A673 (cell line): ENCODE data around the gene GNA15. TPM values are rescaled to one million over a fixed set of nuclear protein-coding genes. Genes with fewer than 3 reads are reported as not detected.

Experiments
- BruUV-seq: library from RNA; stranded (reverse); fragments of 400-500 nt; replicated peaks from 2 replicates; lab custom pipeline; 2021; lab: Mats Ljungman, UMichigan
- CTCF ChIA-PET: fragments of 300-600 bp; sonication (Branson Sonifier 250); formaldehyde crosslinking; loops from one replicate; lab custom pipeline; 2022; ENCODE audit warnings: antibody characterized with exemption; lab: Charles Lee
- POLR2A ChIA-PET: fragments of 300-600 bp; sonication (Branson Sonifier 250); formaldehyde crosslinking; loops from one replicate; lab custom pipeline; 2022; ENCODE audit warnings: antibody characterized with exemption; ENCODE audit not compliant: low non-redundant PET; lab: Charles Lee
- DNase-seq: peaks from one replicate; pipeline ENCODE4 v3.0.0-alpha.2; 2015; ENCODE audit warnings: low spot score
- H3K27ac ChIP-seq: fragments of 200-600 bp; sonication (generic); 2 replicates; pipeline ENCODE4 v1.5.1; 2016; ENCODE audit warnings: mixed run types, low read depth, mild to moderate bottlenecking, mixed read lengths, antibody characterized with exemption, low read length; ENCODE audit not compliant: poor library complexity, severe bottlenecking
- H3K27me3 ChIP-seq: fragments of 200-600 bp; sonication (generic); replicated peaks from 2 replicates; pipeline ENCODE4 v1.6.1; 2017; ENCODE audit warnings: mixed run types, low read depth, mild to moderate bottlenecking, mixed read lengths, antibody characterized with exemption, low read length; ENCODE audit not compliant: insufficient read depth, poor library complexity
- H3K36me3 ChIP-seq: fragments of 200-600 bp; sonication (generic); 2 replicates; pipeline ENCODE4 v1.6.1; 2016; ENCODE audit warnings: mixed run types, mild to moderate bottlenecking, mixed read lengths, antibody characterized with exemption, low read length; ENCODE audit not compliant: insufficient read depth, poor library complexity, severe bottlenecking
- H3K4me1 ChIP-seq: fragments of 200-600 bp; sonication (generic); 2 replicates; pipeline ENCODE4 v1.6.1; 2017; ENCODE audit warnings: mixed run types, mild to moderate bottlenecking, mixed read lengths, antibody characterized with exemption, low read length; ENCODE audit not compliant: insufficient read depth, poor library complexity, severe bottlenecking
- H3K4me3 ChIP-seq: fragments of 200-600 bp; sonication (generic); 2 replicates; pipeline ENCODE4 v1.5.1; 2016; ENCODE audit warnings: low read depth, mixed run types, mild to moderate bottlenecking, mixed read lengths, low read length; ENCODE audit not compliant: poor library complexity, severe bottlenecking
- H3K9me3 ChIP-seq: fragments of 200-600 bp; sonication (generic); 2 replicates; pipeline ENCODE4 v1.6.1; 2016; ENCODE audit warnings: mixed run types, low read depth, mild to moderate bottlenecking, mixed read lengths, antibody characterized with exemption, low read length; ENCODE audit not compliant: poor library complexity, severe bottlenecking
- CTCF ChIP-seq: fragments of 300-800, 200-600 bp; sonication (generic); conservative IDR thresholded peaks from 2 replicates; pipeline ENCODE4 v1.5.1; 2017; ENCODE audit warnings: low read depth, mild to moderate bottlenecking, antibody characterized with exemption, low read length, moderate library complexity, mixed read lengths
- EZH2 ChIP-seq: fragments of 200-600 bp; sonication (generic); IDR thresholded peaks from 2 replicates; pipeline ENCODE4 v1.6.1; 2017; ENCODE audit warnings: borderline replicate concordance, low read depth, mild to moderate bottlenecking, mixed read lengths, antibody characterized with exemption, low read length; ENCODE audit not compliant: poor library complexity, severe bottlenecking
- intact Hi-C: fragments of 100-400 bp; cut with micrococcal nuclease; formaldehyde crosslinking; loops from one replicate; pipeline ENCODE4 v1.10.0; 2022; ENCODE audit not compliant: unreplicated experiment
- total RNA-seq: library from RNA; stranded (reverse); gene quantifications from 2 replicates; pipeline ENCODE4 v1.2.3, GENCODE V29; 2021

Gene GNA15
- total RNA-seq, 1 experiment from 2014 or later = 0.26 TPM

- TF ChIP-seq EZH2 = no peak
- no peak for TF ChIP-seq CTCF
Observed at GRCh38 chr19:3122512-3122870, 13.3 kb upstream of the GNA15 start.

GRCh38 chr19:3123088-3123721 is 12.6 kb upstream of the GNA15 start:
- ChIA-PET CTCF (no interaction called here), POLR2A (no interaction called here)
- H3K36me3 ChIP-seq = peaks cover 2% of the 10 kb centered on the region
- intact Hi-C loops = no loop called here
- H3K9me3 ChIP-seq = no peaks in the 10 kb centered on the region
- H3K27me3 ChIP-seq = no peaks in the 10 kb centered on the region
- TF ChIP-seq CTCF (no peak), EZH2 (no peak)
- H3K27ac ChIP-seq = no peak overlapping the region
- no peaks in the 10 kb centered on the region for H3K4me1 ChIP-seq
- no peak for DNase-seq
- no peak overlapping the region for H3K4me3 ChIP-seq
- BruUV-seq = TSS peak; percentile 54

More at GRCh38 chr19:3122512-3122870, 13.3 kb upstream of the GNA15 start:
- no peaks in the 10 kb centered on the region for H3K4me1 ChIP-seq
- H3K9me3 ChIP-seq = no peaks in the 10 kb centered on the region
- H3K27ac ChIP-seq = no peak overlapping the region
- intact Hi-C loops = no loop called here
- ChIA-PET CTCF (no interaction called here), POLR2A (no interaction called here)
- BruUV-seq = no TSS peak
- H3K36me3 ChIP-seq = peaks cover 2% of the 10 kb centered on the region
- H3K27me3 ChIP-seq = no peaks in the 10 kb centered on the region
- no peak overlapping the region for H3K4me3 ChIP-seq
- no peak for DNase-seq

GRCh38 chr19:3123956-3124355 is 11.9 kb upstream of the GNA15 start:
- H3K27ac ChIP-seq = no peak overlapping the region
- CTCF ChIA-PET = interaction anchor here (0.7 kb wide), 1 partner anchor 20 kb away, joined by 3 read pairs; no protein-coding TSS in a partner anchor
- no peaks in the 10 kb centered on the region for H3K9me3 ChIP-seq
- H3K4me1 ChIP-seq = no peaks in the 10 kb centered on the region
- POLR2A ChIA-PET = no interaction called here
- DNase-seq = no peak
- no peaks in the 10 kb centered on the region for H3K27me3 ChIP-seq
- H3K36me3 ChIP-seq = peaks cover 2% of the 10 kb centered on the region
- no TSS peak for BruUV-seq
- intact Hi-C loops = no loop called here
- TF ChIP-seq CTCF (no peak), EZH2 (no peak)
- no peak overlapping the region for H3K4me3 ChIP-seq
